Left lobe of liver (tissue), 2 donors: ENCODE results near the gene SLC51B. TPM values are rescaled to one million over a fixed set of nuclear protein-coding genes. Genes with fewer than 3 reads are reported as not detected.
"Not testable (repeated sequence)": the region's sequence is repeated elsewhere in the genome, so short reads cannot be mapped to it uniquely, and the experiment has no call there.

Source experiments
- ATAC-seq: fragments of 200-7000 bp; cut with Tn5 transposase; one replicate; pipeline ENCODE4 v1.9.1; 2020; ENCODE audit warnings: mild to moderate bottlenecking, moderate library complexity
- DNase-seq: peaks from one replicate; pipeline ENCODE4 v3.0.0-alpha.2; 2020; ENCODE audit warnings: low spot score
- total RNA-seq: library from RNA; stranded (reverse); gene quantifications from one replicate; pipeline ENCODE4 v1.2.1, GENCODE V29; 2021
- donor health status: DM: no; HTN: no; CAD: no; lungs with moderate emphysema.
- donor health status: DM: no; HTN: yes; CAD: no.

SLC51B gene
- total RNA-seq, 1 donor from 2014 or later: 0.75 TPM

DNA sequence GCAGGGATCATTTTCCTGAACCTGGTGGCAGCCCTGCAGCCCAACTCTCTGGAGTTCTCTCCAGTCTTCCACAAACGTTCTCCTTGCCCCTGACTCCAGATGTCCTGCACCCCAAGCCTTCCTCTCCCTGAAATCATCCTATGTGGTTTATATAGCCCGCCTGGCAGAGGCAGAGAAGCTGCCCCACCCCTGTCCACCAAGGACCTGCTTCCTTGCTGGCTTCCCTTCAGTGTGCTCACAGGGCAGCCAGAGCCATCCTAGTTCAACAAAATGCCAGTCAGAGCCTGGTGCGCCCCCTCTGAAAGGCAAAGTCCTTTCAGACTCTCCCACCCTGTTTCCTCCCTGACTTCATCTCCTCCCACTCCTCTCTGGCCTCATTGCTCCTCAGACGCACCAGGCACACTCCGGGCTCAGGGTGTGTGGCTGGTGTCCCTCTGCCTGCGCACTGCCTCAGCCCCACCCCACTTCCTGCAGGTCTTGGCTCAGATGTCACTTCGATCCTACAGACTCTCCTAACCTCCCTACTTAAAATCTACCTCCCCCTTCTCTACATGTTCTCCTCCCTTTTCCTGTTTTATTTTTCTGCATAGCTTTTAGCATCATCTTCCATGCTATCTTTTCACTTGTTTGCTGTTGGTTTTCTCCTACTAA lies 37.2 kb downstream of the SLC51B start:
- ATAC-seq (no peak), DNase-seq (no peak)

DNA sequence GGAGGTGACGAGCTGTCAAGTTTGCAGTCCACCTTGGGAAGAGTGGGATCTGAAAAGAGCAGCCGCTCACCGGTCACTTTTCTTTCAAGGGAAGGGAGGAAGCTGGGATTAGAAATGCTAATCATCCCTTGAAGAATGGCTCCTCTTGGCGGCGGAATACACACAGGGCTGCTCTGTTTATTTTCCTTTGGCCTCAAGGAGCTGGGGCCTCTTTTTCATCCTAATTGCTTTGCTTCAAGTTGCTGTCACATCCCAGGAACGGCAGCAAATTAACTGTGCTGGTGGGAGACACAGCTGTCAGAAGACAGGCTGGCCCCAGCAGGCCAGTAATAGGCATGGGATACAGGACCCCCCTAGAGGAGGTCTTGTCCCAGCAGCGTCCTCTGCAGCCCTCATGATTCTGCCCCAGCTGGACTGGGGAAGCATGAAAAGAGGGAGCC lies 38.1 kb downstream of the SLC51B start:
- no peak for ATAC-seq
- no peak for DNase-seq

DNA sequence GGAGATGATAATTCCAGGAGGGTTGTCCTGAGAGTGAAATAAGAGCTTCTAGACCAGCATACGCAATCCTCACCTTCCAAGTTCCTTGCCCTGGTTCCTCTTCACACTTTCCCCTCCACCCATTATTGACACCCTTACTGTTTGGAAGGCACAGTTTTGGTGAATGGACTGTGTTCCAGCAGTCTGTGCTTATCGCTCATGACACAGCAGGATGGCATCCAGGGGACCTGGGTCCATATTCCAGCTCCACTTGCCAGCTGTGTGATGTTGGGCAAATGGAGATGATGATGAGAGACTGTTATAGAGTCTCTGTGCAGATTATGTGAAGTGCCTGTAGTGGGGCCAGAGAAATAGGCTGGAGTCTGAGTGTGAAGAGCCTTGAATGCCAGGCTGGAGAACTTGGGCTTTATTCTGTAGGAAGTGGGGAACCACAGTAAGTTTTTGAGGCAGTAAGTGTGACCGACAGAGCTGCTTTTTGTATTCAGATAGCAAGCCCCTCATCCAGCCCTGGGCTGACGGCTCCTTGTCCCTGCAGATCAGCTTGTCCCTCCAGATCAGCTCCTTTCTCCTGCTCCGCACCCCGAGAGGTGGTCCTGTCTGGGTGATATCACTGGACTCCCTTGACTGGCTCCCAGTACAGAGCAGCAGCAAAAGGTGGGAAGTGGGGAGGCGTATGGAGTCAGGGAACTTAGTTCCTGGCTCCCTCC lies 39.5 kb downstream of the SLC51B start:
- ATAC-seq: peak; percentile 41
- DNase-seq: peak; percentile 85

DNA sequence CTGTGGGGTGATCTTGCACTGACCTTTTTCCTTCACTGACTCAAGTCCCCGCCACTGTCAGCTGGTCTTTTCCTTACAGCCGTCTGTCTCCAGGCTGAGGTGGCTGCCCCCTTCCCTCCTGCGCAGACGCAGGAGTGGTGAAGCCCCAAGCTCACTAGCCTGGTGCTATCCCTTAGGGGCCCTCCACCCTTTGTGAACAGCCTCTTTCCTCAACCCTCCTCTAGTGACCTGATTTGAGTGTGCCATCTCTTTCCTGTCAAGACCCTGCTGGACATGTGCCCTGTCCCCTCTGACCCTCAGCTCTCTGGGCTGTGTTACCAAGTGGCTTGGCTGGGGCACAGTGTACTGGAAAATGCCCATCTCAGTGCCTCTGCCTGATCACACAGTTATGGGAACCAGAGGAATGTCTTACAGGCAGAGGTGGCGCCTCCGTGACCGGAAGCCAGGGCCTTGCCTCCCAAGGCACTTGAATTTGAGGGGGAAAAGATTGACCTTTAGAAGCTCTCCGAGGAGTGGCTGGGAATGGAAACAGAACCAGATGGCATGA lies 40.1 kb downstream of the SLC51B start:
- ATAC-seq: no peak
- no peak for DNase-seq

DNA sequence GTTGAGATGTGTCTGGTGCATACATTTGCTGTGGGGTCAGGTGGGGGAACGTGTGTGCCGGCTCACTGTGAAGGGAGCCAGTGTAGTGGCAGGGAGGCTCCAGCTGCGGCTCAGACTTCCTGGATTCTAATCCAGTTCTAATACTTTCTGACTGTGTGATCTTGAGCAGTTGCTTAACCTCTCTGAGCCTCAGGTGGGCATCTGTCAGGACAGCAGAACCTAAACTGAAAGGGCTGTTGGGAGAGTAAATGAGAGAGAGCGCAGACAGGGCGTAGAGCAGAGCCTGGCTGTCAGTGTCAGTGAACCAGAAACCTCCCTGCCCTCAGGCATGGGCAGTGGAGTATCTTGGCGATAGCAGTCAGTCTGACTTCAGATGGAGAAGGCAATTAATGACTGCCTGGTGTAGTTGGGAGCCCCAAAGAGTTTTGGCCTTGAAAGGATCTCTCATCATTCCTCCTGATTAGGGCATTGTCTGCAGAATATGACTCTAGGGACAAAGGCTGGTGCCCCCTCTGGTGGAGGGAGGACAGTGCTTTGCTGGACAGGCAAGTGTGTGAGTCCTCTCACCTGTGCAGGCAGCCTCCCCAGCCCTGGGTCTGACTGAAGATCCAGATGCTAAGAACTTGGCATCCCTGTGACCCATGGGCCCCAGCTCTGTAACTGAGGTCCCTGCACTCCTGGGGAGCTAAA lies 40.9 kb downstream of the SLC51B start:
- DNase-seq (no peak), ATAC-seq (no peak)

DNA sequence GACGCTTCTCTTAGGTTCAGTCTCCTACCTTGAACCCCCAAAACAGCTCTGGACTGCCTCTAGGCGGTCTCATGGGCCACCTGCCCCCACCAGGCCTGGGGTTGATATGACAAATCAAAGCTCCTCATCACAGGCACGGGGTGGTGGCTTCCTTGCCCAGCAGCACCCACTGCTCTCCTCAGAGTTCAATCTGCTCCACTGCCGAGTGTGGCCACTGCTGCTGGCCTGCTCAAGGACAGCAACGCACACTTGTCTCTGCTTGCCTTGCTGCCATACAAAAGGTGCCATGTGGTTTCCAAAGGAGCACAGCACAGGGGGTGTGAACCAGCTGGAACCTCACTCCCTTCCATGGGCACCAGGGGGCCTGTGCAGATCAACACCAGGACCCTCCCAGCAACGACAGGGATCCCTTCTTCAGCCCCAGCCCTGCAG lies 41.5 kb downstream of the SLC51B start:
- ATAC-seq (no peak), DNase-seq (no peak)

DNA sequence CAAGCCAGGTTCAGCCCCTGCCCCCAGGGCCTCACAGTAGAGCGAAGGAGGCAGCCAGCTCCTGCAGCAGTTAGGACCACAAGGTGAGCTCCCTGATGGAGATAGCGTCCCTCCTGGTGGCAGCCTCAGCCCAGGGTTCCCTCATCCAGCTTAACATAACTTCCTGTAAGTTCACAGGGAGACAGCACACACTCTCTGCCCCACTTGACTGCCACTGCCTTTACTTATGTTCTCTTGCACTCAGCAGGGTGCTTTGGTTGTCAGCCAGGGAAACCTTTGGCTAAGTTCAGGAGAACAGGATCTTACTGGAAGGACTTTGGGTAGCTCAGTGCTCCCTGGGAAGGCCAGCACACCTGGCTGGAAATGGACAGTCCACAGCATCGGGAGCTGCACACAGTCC lies 42.2 kb downstream of the SLC51B start:
- DNase-seq (peak; percentile 76), ATAC-seq (peak; percentile 36)

DNA sequence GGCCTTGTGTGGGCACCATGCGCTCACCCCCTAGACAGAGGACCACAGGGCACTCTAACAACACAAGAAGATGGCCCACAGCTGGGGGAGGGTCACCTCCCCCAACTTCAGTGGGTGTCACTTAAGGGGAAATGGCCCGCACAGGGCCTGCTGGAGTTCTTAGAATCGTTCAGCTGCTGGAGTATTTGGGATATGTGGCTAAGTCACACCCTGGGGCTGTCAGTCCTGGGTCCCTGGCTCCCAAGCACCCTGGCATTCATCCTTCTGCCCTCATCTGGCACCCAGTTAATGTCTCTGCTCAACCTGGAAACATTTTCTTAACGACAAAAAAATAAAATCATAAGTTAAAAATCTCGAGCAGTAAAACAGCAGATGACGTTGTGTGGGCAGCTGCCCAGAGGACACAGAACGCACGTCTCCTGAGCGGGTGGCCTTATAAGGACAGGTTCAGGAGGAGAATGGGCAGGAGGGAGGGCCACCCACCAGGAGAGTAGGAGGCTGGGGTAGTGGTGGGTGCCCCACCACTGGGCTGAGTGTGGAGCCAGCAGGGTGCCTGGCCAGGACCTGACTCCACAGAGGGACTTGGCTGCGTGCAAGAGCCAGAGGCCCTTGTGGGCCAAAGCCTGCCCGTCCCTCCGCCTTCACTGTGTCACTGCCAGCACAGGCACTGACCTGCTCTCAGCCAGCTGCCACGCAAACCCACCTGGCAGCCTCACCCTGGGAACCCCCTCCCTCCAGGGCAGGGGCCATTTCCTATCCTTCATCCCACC lies 42.9 kb downstream of the SLC51B start:
- peak; percentile 72 for ATAC-seq
- peak; percentile 82 for DNase-seq

DNA sequence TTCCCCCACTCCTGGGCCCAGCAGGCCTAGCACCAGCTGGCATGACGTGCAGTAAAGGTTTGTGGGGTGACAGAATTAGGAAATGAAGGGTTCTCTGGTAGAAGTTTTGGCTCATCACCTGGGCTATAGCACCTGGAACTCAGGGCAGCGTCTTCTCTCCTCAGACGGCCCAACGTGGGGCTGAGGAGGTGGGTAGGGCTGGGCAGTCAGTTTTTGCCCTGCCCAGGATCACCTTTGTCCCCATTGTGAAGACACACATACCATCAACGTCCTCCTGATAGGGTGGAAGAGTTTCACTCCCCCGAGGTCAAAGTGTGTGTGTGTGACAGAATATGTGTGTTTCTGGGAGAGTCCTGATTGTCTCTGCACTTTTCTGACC lies 43.4 kb downstream of the SLC51B start:
- ATAC-seq (peak; percentile 69), DNase-seq (peak; percentile 84)

DNA sequence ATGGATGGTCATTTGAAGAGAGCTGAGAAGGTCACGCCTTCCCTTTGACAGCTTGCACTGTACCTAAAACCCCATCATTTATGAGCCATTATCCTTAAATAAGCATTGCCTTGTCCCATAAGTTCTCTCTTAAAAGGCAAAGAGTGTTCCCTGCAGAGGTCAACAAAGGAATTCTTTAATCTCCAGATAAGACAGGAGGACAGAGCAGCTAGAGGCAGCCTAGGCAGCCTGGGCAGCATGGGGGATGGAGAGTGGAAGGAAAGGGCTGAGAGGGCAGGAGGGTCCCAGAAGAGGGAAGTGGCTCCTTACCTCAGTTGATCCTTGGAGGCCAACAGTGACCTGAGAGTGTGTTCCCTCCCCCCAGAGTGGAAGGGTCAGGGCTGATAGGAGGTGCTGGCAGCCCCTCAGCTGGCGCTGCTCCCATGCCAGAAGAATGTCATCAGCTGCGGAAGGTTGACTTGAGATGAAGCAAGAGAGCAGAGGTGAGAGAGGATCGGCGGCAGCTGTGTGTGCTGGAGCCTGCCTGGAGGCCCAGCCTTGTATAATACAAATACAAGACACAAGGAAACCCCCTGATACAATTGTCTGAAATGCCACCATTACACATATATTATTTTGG lies 44.1 kb downstream of the SLC51B start:
- ATAC-seq (peak; percentile 42), DNase-seq (peak; percentile 88)

DNA sequence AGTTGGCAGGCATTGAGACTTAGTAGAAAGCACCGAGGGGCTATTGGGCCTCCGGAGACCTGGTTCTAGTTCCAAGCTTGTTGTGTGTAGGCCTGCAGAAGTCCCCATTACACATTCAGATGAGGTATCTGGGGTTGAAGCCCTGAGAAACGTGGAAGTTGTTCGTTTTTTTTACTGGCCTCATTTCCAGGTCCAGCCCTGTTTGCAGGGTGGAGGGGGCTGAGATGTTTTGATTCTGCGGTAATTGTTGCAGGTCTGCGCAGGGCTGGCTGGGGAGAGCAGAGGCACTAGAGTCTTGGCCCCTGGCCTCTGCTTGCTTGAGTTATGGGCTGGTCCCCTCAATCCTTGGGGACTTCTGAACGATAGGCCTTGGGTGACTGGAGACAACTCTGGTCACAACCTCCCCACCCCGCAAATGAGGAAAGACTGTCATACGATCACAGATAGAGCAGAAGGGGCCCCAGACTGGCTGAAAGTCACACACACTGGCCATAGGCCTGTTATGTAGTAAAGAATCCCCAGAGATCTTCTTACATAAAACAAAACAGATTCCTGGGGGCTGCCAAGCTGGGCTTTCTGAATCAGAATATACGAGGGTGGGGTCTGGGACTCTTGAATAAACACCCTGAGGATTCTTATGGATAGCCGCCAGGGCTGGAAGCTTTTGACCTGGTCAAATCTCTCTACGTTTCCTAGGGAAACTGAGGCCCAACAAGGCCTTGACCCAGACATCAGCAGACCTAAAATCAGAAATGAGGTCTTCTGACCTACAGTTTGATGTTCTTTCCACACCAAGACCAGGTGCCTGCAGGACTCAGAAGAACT lies 47.0 kb downstream of the SLC51B start:
- no peak for DNase-seq
- no peak for ATAC-seq

DNA sequence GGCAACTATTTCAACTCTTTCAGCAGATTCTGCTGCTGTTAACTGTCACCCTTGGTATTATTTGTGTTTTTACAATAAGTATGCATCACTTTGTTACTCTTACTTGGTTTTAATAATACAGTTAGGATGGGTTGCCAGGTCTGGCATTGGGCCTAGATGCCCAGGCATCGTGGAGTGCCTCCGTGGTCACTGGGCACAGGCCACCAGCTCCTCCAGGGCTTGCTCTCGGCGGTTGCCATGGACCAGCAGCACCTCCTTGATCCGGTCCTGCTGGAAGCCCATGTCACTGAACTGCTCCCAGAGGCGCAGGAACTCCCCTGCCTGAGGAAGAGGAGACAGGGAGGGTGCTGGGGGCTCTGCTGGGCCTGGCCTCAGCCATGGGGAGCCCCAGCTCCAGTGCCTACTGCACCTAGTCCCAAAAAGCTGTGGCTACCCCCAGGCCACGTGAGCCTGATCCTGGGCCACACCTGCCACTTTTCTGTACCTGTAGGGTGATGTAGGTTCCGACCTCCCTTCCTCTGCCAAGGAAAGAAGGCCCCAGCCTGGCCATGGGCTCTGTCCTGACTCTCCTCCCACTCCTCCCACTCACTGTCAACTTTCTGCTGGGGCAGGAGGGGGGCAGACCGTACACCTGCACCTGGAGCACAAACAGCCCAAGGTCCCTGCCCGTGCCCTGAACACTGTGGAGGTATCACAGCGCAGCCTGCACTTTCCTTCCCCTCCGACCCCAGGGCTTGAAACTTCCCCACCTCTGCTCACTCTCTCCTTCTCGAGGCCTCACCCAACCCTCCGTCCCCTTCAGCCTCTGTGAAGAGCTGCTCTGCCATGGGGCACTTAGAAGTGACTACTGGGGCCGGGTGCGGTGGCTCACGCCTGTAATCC lies 48.0 kb downstream of the SLC51B start:
- ATAC-seq (no peak), DNase-seq (no peak)

DNA sequence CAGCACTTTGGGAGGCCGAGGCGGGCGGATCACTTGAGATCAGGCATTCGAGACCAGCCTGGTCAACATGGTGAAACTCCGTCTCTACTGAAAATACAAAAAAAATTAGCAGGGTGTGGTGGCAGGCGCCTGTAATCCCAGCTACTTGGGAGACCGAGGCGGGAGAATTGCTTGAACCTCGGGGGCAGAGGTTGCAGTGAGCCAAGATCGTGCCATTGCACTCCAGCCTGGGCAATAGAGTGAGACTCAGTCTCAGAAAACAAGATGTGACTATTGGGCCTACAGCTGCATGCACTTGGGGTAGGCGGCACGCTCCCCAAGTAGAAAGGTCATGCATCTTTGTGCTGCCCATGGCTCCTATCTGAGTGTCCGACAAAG lies 48.6 kb downstream of the SLC51B start:
- ATAC-seq, DNase-seq: not testable (repeated sequence)

DNA sequence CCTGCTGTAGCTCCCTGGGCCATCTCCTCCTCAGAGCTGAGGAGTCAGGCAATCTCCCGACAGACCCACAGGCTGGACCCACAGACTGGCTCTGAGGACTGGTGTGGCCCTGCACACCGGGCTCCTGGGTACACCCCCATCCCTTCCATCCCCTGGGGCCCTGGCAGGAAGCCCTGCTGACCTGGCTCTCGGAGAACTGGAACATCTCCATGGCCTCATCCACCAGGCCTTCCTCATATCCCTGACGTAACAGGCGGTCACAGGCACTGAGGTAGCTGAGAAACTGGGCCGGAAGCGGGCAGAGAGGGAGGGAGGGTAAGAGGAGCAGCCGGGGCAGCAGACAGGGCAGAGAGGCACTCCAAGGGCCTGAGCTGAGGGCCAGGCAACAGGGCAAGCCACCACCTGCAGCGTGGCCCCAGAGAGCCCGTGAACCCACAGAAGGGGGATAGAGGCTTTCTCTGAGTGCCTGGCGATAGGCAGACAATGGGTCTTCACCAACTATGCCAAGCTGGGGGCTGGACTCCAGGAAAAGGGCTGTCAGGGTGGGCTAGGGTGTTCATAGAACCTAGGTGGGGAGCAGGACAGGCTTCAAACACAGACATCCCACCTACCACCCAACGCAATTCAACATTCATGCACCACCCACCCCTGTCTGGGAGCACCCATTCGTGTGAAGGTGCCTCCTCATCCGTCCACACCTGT lies 49.3 kb downstream of the SLC51B start:
- peak; percentile 70 for ATAC-seq
- DNase-seq: peak; percentile 69

DNA sequence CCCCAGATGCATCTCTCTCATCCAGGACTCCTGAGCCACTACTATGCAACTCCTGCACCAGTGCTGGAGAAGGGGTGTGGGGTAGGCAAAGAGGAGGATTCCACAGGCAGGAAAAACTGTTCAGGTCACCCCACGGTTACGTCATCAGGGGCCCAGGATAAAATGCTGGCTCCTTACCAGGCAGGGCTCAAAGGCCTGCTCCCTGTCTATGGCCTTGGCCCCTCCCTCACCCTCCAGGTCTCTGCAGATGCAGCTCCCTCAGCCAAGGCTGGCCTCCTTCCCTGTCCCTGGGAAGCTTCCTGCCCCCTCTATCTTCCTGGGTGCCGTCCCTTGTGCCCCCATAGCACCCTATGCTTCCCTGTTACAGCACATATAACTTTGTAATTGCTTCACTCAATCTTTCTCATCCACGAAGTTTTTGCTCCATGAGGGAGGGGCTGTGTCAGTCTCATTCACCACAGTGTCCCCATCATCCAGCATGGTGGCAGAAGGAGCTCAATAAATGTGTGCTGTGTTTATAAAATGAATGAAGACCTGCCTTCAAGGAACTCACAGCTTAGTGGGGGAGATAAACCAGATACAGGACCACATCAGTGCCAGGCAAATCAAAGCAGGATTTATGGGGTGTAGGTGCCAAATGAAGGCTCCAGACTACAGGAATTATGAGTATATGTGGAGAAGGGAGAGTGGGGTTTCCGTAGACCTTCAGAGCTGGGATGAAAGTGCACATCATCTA lies 50.0 kb downstream of the SLC51B start:
- DNase-seq (peak; percentile 63), ATAC-seq (peak; percentile 54)

DNA sequence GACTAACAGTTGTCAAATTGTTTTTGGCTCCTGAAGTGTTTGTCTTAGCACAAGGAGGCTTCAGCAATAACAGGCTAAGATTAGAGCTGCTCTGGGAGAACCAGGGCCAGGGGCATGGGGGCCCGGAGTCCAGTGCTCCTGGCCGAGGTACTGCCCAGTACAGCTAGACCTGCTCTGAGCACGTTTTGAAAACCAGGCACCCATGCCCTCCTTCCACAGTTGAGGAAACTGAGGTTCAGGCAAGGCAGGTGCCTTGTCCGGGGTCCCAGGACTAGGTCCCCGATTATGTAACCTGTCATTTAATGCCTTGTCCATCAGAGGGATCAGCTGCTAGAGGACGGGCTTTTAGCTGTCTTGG lies 50.5 kb downstream of the SLC51B start:
- DNase-seq: peak; percentile 33

More for the DNA sequence above, 50.5 kb downstream of the SLC51B start:
- no peak for ATAC-seq
